Measurements from ENCODE around the gene MRTFA.

The MRTFA gene

GRCh38 chr22:40428796-40429195 is 207.7 kb downstream of the MRTFA start:
- no peak for DNase-seq (ENCODE audit: low read depth in 3 of 3)

- no peak for DNase-seq (ENCODE audit: low read depth in 3 of 3)
Measured at GRCh38 chr22:40426594-40427333, 209.8 kb downstream of the MRTFA start.

DNA sequence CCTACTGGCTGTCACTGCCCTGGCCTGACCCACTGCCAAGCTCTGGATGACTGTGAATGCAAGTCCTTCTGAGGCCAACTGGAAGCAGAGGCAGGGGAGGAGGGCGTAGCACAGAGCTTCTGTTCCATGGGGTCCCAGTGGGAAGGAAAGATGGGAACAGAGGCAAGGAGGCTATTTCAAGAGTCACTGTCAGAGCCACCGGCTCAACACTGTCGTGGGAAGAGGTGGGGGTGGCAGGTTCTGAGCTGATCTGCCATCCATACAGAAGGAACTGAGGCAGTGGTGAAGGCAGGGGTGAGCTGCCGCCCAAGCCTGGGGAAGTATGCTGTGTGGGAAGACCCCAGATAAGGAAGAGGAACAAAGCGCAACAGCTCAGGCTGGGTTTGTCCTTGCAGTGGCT is 211.4 kb downstream of the MRTFA start:
- no peak for DNase-seq (ENCODE audit: low read depth in 3 of 3)

DNA sequence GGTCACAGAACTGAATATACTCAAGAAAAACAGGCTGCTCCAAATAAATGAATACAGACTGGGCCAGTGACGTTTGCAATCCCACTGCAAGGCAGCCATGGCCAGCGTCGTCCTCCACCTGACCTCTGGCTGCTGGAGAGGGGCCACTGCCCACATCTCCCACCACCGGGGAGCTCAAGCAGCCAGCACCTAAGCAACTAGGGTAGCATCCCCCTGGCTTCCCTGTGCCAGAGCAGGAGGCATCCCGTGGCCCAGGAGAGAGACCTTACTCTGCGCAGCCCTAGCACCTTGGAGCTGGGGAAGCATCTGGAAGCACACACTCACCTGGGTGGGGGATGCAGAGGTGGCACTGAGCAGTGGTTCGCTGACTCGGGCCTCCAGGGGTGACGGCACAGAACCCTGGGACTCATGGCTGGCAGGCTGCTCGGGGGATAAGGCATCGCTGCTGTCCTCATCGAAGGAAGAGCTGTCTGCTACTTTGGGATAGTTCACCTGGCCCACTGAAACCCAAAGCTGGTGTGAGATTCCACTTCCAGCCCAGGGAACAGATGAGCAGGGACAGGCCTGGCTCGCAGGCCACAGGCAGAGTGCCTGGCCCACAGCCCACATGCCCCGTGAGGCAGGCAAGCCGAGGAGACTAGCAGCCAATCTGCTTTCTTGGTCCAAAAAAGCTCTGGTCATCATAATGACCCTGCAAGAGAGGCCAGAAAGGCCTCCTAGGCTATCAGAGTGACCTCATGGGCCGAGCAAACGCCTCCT is 212.5 kb downstream of the MRTFA start:
- DNase-seq (ENCODE audit: low read depth in 3 of 3): no peak

- no peak for DNase-seq (ENCODE audit: low read depth in 3 of 3)
Measured at GRCh38 chr22:40423310-40423688, 213.2 kb downstream of the MRTFA start.

DNA sequence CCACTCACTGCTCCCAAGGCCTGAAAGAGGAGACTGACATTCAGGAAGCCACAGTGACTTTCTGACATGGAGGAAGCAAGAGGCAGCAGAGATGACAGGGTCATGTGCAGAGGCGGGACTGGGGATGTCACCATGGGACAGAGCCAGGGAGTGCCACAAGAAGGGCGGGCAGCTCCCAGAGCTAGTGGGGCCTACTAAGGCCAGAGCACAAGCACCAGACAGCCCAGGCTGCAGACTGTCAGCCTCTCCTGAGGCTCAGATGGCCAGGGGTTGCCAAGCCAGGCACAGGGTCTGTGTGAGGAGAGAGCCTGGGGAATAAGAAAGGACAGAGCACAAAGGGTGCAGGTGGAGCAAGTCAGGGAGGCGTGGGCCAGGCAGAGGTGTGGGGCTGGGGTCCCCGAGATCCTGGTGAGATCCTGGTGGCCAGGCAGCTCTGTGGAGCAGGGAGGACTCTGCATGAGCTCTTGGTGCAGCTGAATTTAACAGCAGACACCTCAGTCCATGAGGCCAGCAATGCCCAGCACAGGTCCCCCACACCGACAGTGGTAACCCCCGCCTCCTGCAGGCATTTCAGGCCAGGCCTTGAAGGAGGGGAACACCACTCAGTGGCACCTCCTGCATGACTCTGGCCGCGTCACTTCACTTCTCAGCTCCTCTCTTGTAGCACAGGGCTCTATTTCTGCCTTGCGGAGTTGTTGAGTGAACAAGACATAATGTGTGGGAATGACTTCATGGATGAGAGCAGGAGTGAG is 213.8 kb downstream of the MRTFA start:
- DNase-seq (ENCODE audit: low read depth in 3 of 3): no peak

DNA sequence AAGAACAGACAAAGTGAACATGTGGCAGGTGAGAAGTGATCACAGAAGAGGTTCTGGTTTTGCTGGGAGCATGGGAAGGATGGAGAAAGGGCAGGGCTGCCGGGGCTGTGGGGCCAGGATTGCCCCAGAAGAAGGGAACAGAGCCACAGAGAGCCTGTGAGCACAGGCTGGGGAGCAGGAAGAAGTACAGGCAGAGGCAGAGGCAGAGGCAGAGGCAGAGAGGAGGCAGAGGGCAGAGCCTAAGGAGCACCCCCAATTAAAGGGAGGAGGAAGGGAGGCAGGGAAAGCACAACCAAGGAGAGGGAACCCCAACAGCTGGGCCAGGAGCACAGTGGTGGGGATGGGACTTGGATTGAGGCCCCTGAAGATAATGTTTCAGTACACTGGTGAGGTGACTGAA is 214.6 kb downstream of the MRTFA start:
- DNase-seq (ENCODE audit: low read depth in 3 of 3): no peak

GRCh38 chr22:40421082-40421350 is 215.5 kb downstream of the MRTFA start:
- no peak for DNase-seq (ENCODE audit: low read depth in 3 of 3)

DNA sequence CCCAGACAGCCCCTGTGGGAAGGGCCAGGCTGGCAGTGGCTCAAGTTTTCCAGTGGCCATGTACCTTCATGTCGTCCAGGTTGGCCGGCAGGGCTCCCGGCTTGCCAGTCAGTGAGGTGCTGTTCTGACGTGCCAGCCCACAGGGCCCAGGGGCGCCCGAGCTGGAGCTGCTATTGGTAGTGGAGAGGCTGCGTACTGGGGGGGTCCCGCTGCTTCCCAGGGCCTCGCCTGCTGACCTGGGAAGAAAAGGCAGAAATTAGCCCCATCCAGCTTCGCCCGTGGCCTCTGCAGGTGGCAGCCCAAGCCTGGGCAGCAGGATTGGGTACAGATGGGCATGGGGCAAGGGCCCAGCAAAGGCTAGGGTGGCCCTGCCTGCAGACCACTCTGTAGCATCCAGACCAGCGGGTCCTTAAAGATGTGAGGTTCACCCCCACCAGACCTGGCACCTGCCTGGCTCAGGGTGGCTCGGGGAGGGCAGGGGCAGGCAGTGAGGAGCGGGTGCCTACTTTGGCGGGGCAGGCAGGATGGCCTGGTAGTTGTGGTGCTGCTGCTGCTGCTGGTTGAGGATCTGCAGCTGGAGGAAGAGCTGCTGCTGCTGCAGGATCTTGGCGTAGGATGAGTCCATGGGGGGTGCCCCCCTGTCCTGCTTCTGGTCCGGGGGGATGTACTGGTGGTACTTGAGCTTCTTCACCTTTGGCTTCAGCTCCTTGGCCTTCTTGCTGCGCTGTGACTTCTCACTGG is 216.0 kb downstream of the MRTFA start:
- DNase-seq (ENCODE audit: low read depth in 3 of 3): no peak

DNA sequence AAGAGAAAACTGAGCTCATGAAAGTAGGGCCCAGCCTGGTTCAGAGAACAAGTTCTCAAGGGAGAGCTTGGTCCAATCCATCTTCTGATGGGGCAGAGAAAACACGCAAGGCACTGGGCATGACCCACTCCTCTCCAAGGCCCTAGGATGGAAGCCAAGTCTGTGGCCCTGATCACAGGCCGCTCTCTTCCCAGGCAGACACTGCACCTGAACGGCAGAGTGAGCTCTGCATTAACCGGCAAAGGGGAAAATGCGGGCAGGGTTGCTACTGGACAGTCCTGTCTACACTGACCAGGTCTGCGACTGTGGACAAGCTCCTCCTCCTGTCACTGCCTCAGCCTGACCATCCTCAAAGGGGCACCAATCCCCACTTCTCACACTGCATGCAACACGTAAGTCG is 216.8 kb downstream of the MRTFA start:
- DNase-seq (ENCODE audit: low read depth in 3 of 3): no peak

DNA sequence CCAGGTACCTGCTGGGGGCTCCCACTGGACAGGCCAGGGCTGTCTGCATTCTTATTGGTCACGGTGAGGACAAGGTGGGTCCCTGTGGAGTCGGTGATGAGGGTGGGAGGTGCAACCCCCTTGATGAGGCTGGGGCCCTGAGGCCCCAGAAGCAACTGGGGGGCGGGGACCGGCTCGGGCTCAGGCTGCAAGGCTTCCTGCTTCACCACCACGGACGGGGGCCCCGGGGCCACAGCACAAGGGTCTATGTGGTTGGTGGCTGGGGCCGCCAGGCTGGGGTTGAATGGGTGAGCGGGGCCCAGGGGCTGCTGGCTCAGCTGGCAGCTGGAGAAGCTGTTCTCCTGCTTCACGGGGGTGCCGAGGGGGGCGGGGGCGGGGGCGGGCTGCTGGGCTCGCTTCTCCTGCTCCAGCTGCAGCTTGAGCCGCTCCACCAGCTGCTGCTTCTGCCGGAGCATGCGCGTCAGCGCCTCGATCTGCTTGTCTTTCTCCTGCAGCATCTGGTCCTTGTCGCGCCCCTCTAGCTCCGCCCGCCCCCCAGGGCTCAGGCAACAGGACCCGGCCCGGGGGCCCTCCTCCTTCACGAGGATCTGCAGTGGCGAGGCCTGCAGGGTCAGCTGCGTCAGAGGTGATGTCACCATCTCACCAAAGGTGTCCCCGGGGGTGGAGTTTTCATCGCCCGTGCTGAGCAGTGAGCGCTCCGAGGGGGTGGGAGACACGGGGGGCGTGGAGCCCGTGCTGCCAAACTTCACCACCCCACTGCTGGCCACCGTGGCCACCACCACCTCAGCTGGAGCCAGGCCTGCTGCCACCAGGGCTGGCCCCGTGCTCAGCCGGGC is 217.9 kb downstream of the MRTFA start:
- DNase-seq (ENCODE audit: low read depth in 3 of 3): no peak

DNA sequence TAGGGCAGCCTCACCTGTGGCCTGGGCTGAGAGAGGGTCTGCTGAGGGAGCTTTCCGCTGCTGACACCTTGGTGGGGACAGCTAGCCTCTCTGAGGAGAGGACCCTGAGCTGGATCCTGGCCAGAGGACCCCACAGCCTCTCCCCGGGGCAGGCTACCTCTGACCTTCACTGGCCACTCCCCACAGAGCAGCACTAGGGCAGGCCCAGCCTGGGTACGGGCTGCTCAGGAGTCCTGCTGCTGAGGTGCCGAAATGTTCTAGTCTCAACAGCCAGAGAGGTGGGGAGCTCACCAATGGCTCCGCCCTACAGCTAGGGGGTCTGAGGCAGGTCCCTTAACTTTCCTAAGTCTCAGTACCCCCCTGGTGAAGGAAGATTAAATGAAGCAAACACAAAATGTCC is 218.6 kb downstream of the MRTFA start:
- no peak for DNase-seq (ENCODE audit: low read depth in 3 of 3)

DNA sequence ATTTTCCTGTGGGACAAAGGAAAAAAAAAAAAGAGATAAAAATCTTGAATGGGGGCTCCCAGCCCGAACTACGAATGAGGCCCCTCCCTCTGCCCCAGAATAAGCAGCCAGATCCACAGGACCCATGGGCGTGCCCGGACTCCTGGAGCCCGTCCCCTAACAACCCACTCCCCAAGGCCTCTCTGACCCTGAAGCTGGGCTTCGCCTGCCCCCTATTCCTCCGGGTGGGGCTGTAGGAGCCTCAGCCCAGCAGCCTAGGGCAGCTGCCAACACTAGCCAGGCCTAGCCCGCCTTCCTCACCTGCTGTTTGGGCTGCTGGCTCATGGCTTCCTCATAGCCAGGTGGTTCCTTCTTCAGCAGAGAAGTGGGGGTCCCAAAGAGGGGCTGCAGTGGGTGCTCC is 219.5 kb downstream of the MRTFA start:
- DNase-seq (ENCODE audit: low read depth in 3 of 3): no peak

DNA sequence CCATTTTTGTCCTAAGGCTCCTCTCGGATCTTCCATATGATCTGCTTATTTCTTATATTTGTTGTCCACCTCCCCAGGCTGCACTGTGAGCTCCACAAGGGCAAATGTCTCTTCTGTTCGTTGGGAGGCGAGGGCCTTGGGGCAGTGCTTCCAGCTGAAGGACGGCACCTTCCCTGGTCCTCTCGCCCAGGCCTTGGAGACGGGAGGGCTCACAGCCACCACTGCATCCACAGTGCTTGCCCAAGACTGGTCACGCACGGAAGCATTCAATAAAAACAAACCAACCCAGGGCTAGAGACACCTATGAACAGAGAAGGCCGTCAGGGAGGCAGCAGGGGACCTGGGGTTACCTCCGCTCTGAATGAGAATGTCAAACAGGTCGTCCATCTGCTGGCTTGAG is 219.9 kb downstream of the MRTFA start:
- no peak for DNase-seq (ENCODE audit: low read depth in 3 of 3)

DNA sequence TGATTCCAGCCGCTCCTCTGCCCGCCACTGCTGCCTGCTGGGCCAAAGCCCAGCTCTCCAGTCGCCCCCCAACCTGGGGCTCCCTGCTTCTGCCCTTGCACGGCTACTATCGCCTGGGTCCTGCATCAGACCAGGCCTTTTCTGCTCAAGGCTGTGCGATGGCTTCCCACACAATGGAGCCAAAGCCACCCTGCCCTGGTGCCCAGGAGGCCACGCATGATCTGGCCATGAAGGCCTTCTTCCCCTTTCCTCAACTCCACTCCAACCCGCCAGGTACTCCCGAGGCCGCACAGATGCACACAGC is 220.3 kb downstream of the MRTFA start:
- no peak for DNase-seq (ENCODE audit: low read depth in 3 of 3)

DNA sequence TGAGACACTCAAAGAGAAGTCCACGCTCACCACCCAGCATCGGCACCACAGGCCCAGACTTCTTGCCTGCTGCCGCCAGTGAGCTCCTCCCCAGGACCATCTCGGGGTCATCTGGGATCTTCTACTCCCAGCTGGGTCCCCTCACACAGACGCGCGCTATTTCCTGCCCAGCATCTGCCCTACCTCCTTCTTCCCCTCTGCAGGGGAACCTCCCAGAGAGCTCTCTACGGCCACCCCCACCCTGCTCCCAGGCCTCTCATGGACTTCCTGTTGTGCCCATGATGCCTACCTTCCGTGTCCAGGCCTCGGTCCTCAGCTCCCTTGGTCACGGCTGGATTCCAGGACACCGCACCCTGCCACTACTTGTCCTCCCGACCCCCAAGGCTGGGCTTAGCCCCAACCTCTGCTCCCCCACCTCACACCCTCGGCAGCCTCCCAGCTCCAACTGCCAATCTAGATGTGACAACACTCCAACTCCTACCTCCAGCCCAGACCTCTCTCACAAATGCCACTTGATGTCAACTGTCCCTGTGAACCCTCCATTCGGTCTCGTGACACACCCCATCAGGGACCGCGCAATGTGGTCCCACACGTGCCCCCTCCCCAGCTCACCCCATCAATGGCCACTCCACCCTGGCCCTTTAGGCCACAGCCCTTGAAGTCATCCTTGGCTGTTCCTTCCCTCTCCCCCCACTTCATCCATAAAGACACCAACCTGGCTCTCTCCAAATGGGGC is 220.8 kb downstream of the MRTFA start:
- DNase-seq (ENCODE audit: low read depth in 3 of 3): no peak

DNA sequence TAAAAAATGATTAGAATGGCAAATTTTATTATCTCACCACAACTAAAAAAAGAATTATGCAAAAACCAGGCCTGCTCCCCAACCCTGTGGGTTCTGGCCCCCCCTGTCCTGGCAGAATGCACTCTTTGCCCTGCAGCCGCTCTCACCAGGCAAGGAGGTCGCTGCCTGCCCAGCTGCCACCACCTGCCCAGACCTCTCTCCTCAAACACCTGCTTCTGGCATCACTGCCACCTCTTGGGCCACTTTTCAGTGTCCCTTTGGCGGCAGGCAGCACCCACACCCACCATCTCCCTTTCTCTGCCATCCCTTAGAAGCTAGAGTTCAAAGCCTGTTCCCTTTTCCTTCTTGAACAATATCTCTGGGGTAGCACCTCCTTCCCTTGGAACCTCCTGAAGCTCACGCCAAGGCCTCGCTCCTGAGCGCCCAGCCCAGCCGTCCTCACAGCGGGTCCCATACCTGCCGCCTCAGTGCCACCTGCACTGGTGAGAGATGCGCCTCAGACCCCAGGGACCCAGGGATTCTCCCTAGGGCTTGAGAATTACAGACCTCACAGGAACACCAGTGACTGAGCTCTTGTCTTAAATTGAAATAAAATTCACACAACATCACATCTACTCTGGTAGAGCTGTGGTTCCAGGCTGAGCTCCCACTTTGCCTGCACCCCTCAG is 221.5 kb downstream of the MRTFA start:
- DNase-seq (ENCODE audit: low read depth in 3 of 3): no peak

- no peak for DNase-seq (ENCODE audit: low read depth in 3 of 3)
Measured at GRCh38 chr22:40414311-40414710, 222.2 kb downstream of the MRTFA start.

GRCh38 chr22:40413873-40414272 is 222.6 kb downstream of the MRTFA start:
- no peak for DNase-seq (ENCODE audit: low read depth in 3 of 3)

DNA sequence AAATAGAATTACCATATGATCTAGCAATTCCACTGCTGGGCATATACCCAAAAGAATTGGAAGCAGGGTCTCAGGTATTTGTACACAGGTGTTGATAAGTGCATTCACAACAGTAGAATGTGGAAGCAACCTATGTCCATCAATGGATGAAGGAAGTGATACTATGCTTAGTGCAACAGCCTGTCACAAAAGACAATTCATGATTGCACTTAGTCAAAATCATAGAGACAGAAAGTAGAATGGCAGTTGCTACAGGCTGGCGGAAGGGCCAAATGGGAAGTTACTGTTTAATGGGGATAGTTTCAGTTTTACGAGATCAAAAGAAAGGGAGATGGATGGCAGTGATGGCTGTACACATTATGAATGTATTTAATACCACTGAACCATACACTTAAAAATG is 224.1 kb downstream of the MRTFA start:
- DNase-seq (ENCODE audit: low read depth in 3 of 3): no peak

DNA sequence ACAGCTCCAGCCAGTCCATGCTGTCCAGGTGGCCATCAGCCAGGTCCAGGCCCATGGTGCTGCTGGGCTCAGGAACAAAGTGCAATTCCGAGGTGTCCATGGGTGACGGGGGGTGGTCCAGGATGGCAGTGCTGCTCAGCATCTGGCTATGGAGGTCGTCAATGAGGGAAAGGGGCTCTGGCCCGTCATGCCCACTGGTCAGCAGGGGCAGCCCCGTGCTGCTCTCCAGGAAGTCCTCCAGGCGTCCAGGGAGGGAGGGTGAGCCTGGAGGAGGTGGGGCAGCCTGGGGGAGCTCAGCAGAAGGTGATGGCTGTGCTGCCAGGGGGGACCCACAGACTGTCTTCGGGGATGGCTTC is 225.0 kb downstream of the MRTFA start:
- no peak for DNase-seq (ENCODE audit: low read depth in 3 of 3)
